ENCODE data around the gene TMEM131. TPM values are rescaled to one million over a fixed set of nuclear protein-coding genes. Genes with fewer than 3 reads are reported as not detected.

TMEM131 gene
- total RNA-seq, 1 donor: 30.0 TPM

- peak; percentile 66 for DNase-seq (ENCODE audit: insufficient read length, low spot score, missing footprints)
- TF ChIP-seq, protein P1, sequence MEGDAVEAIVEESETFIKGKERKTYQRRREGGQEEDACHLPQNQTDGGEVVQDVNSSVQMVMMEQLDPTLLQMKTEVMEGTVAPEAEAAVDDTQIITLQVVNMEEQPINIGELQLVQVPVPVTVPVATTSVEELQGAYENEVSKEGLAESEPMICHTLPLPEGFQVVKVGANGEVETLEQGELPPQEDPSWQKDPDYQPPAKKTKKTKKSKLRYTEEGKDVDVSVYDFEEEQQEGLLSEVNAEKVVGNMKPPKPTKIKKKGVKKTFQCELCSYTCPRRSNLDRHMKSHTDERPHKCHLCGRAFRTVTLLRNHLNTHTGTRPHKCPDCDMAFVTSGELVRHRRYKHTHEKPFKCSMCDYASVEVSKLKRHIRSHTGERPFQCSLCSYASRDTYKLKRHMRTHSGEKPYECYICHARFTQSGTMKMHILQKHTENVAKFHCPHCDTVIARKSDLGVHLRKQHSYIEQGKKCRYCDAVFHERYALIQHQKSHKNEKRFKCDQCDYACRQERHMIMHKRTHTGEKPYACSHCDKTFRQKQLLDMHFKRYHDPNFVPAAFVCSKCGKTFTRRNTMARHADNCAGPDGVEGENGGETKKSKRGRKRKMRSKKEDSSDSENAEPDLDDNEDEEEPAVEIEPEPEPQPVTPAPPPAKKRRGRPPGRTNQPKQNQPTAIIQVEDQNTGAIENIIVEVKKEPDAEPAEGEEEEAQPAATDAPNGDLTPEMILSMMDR (IDR thresholded peaks at IDR 0.05; ENCODE audit: extremely low read depth, low read depth, low read length): no peak
- Histone ChIP-seq H3K36me3 (ENCODE audit: insufficient read depth, low read length) (no peaks in the 10 kb centered on the region), H3K4me3 (ENCODE audit: insufficient read depth, low read length) (no peak overlapping the region), H4K20me1 (ENCODE audit: insufficient read depth, low read length) (no peaks in the 10 kb centered on the region), H3K27ac (ENCODE audit: low read depth, low read length) (no peak overlapping the region), H3K4me1 (ENCODE audit: insufficient read depth, low read length) (no peaks in the 10 kb centered on the region), H3K27me3 (ENCODE audit: insufficient read depth, low read length) (no peaks in the 10 kb centered on the region), H3K4me2 (ENCODE audit: insufficient read depth, low read length) (no peak overlapping the region), H3K9me3 (ENCODE audit: low read depth, low read length) (no peaks in the 10 kb centered on the region), H3K79me2 (ENCODE audit: insufficient read depth, low read length) (no peaks in the 10 kb centered on the region), H2AFZ (ENCODE audit: low read length) (no peak overlapping the region)
Observed at GRCh38 chr2:97733341-97734035, 262.3 kb downstream of the TMEM131 start.

DNA sequence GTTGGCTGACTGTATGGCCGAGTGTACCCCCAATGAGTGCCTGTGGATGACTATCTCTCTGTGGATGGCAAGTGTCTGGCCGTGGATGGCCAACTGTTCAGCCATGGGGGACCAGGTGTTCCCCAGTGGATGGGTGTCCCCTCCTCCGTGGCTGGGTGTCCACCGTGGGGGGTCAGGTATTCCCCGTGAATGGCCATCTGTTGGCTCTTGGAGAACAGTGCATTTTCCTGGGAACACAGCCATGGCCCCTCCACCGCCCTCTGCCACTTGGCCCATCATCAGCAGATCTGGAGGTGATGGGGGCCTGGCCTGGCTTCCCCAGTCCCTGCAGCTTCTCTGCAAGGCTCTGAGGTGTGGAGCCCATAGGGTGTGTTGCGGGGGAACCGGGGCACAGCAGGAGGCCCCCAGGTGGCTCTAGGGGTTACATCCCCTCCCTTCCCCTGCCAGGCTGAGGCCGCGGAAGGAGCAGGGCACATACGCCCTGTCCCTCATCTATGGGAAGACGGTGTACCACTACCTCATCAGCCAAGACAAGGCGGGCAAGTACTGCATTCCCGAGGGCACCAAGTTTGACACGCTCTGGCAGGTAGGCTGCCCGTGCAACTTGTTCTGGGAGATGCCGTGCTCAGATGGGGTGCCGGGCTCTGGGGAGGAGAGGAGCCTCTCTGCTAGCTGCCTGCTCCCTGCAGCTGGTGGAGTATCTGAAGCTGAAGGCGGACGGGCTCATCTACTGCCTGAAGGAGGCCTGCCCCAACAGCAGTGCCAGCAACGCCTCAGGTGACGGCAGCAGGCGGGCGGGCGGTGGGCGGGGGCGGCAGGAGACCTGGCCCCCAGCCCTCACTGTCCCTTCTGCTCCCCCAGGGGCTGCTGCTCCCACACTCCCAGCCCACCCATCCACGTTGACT, 263.1 kb downstream of the TMEM131 start:
- Histone ChIP-seq H3K27ac (ENCODE audit: low read depth, low read length) (no peak overlapping the region), H4K20me1 (ENCODE audit: insufficient read depth, low read length) (no peaks in the 10 kb centered on the region), H3K36me3 (ENCODE audit: insufficient read depth, low read length) (no peaks in the 10 kb centered on the region), H3K4me3 (ENCODE audit: insufficient read depth, low read length) (no peak overlapping the region), H2AFZ (ENCODE audit: low read length) (no peak overlapping the region), H3K27me3 (ENCODE audit: insufficient read depth, low read length) (no peaks in the 10 kb centered on the region), H3K9me3 (ENCODE audit: low read depth, low read length) (no peaks in the 10 kb centered on the region), H3K79me2 (ENCODE audit: insufficient read depth, low read length) (no peaks in the 10 kb centered on the region), H3K4me1 (ENCODE audit: insufficient read depth, low read length) (no peaks in the 10 kb centered on the region), H3K4me2 (ENCODE audit: insufficient read depth, low read length) (no peak overlapping the region)
- no peak for DNase-seq (ENCODE audit: insufficient read length, low spot score, missing footprints)
- TF ChIP-seq, protein P1 (IDR thresholded peaks at IDR 0.05; ENCODE audit: extremely low read depth, low read depth, low read length): no peak

DNA sequence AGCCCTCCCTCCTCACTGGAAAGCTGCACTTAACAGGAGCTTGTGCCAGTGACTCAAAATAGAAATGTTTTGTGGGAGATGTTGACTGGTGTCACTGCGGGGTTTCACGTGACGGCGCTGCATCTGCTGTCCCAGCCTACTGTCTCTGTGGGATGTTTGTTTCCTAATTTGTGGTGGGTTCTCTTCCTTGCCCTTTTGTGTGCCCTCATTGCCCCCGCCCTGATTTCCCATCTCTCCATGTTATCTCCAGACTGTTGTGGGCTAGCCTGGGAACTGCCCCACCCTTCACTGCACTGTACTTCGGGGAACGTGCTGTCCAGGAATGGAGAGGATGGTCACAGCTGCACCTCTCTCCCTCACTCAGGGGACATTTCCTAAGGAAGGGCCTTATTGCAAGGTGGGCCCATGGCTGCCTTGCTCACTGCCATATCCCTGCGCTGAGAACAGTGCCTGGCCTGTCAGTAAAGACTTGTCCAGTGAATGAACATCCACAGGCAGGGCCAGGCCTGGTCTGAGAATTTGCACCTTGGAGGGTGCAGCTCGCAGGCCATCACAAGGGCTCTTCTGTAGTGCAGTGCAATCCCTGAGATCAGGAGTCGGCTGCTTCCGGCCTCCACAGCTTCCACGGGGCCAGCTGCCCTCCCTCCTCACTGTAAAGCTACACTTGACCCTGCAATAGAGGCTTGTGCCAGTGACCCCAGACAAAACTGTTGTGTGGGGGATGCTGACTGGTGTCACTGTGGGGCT, 264.3 kb downstream of the TMEM131 start:
- Histone ChIP-seq H3K27ac (ENCODE audit: low read depth, low read length) (no peak overlapping the region), H3K79me2 (ENCODE audit: insufficient read depth, low read length) (no peaks in the 10 kb centered on the region), H3K27me3 (ENCODE audit: insufficient read depth, low read length) (no peaks in the 10 kb centered on the region), H2AFZ (ENCODE audit: low read length) (no peak overlapping the region), H4K20me1 (ENCODE audit: insufficient read depth, low read length) (no peaks in the 10 kb centered on the region), H3K4me2 (ENCODE audit: insufficient read depth, low read length) (no peak overlapping the region), H3K9me3 (ENCODE audit: low read depth, low read length) (no peaks in the 10 kb centered on the region), H3K4me1 (ENCODE audit: insufficient read depth, low read length) (no peaks in the 10 kb centered on the region), H3K36me3 (ENCODE audit: insufficient read depth, low read length) (no peaks in the 10 kb centered on the region), H3K4me3 (ENCODE audit: insufficient read depth, low read length) (no peak overlapping the region)
- TF ChIP-seq, protein P1 (IDR thresholded peaks at IDR 0.05; ENCODE audit: extremely low read depth, low read depth, low read length): no peak
- peak; percentile 53 for DNase-seq (ENCODE audit: insufficient read length, low spot score, missing footprints)

All from osteoblast (primary cell).